HG03354 (cell line): ENCODE results near the gene MED22.
"Not testable (repeated sequence)": the region's sequence is repeated elsewhere in the genome, so short reads cannot be mapped to it uniquely, and the experiment has no call there.

Experiments
- ATAC-seq: cut with Tn5 transposase; IDR thresholded peaks from one replicate; pipeline ENCODE4 v1.9.1; 2021; ENCODE audit warnings: mild to moderate bottlenecking; ENCODE audit not compliant: unreplicated experiment, poor library complexity, severe bottlenecking

MED22 gene

DNA sequence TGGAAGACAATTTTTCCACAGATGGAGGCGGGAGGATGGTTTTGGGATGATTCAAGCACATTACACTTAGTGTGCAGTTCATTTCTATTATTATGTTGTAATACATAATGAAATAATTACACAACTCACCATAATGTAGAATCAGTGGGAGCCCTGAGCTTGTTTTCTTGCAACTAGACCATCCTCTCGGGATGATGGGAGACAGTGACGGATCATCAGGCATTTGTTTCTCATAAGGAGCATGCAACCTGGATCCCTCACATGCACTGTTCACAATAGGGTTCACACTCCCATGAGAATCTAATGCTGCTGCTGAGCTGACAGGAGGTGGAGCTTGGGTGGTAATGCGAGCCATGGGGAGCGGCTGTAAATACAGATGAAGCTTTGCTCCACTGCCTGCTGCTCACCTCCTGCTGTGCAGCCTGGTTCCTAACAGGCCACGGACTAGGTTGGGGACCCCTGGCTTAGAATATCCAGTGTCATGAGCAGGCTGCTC, 29.8 kb upstream of the MED22 start:
- ATAC-seq: no peak

GRCh38 chr9:133377280-133377679, 29.3 kb upstream of the MED22 start:
- not testable (repeated sequence) for ATAC-seq

DNA sequence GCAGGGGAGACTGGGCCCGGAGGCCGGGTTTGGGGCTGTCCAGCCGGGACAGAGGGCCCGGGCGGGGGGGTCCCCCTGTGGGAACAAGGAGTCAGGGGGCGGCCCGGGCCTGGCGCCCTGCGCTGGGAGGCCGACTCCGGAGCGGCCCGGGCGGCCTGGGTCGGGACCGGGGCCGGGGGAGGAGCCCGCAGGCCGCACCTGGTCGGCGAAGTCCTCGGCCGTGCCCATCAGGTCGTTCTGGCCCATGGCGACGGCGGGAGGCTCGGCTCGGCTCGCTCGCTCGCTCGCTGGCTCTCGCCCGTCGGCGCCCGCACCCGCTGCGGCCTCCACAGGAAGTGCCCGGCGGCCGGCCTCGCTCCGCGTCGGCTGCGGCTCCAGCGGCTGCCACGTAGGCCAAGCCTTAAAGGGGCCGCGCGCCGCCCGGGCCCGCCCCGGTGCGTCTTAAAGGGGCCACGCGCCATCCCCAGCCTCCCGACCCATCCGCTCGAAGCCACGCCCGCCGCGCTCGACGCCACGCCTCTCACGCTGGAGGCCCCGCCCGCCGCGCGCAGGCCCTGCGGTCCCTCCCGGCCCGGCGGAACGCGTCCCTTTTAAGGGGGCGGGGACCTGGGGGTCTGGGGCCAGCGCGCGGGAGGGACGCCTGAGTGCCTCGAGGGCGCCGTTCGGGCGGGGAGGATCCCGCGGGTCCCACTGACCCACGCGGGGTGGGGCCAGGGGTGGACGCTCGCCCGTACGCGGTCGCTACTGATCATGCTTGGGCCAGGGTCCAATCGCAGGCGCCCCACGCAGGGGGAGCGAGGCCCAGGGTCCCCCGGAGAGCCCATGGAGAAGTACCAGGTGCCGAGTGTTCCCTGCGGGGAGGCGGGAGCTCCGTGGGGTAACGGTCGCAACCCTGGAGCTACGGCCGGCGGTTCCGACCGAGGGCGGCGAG, 28.1 kb upstream of the MED22 start, which contains the start of the genes STKLD1 and SURF4:
Gene STKLD1 (plus strand): TSS at position 643 of the 931 bp plus-strand sequence. CDS start 108 bp downstream, at position 751.
Gene SURF4 (minus strand): TSS at position 337 of the 931 bp plus-strand sequence. CDS start 91 bp downstream, at position 246.
- ATAC-seq: peak; percentile 93

DNA sequence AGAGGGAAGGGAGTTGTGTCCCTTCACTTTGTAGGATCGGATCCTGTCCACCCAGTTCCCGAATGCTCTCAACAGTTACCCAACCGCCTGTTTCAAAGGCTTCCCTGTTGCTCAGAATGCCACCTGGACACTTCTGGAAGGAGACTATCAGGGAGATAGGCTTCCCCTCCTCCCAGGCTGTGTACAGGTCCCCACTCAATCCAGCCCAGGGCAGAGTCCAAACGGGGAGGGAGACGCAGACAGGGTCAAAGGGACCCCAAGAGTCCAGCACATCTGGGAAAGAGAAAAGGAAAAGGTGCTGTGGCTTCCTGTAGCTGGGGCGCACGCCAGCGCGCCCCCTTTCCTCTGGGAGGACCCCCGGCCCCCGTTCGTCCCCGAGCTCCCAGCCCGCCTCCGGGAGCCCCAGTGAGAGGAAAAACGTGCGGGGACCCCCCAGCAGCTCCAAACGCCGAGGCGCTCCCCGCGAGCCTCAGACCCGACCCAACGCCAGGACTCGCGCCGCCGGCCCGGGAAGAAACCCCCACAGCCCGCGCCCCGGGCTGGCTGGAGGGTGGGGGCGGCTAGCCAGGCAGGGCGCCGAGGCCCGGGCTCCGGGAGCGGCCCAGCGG, 27.3 kb upstream of the MED22 start:
- peak; percentile 20 for ATAC-seq

- no peak for ATAC-seq
These were observed 26.7 kb upstream of the MED22 start for GRCh38 chr9:133374612-133375115.

DNA sequence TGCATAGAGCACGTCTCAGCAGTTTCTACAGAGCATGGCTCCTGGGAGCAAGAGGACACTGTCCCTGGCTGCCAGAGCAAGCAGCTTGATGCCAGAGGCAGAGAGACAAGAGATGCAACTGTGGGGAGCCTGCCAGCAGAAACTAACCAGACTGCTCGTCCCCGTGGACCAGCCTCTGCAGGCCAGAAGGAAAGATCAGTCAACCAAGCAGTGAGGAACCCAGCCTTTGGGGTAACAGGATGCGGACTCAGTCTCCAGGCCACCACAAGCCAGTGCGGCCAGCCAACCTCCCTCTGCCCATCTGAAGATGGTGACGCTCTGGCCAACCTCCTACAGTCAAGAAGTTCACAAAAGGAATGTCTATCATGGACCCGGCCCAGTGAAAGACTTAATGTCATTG, 24.2 kb upstream of the MED22 start:
- no peak for ATAC-seq

- no peak for ATAC-seq
These were observed 23.4 kb upstream of the MED22 start for GRCh38 chr9:133371261-133371711.

GRCh38 chr9:133370685-133371084, 22.8 kb upstream of the MED22 start:
- no peak for ATAC-seq

DNA sequence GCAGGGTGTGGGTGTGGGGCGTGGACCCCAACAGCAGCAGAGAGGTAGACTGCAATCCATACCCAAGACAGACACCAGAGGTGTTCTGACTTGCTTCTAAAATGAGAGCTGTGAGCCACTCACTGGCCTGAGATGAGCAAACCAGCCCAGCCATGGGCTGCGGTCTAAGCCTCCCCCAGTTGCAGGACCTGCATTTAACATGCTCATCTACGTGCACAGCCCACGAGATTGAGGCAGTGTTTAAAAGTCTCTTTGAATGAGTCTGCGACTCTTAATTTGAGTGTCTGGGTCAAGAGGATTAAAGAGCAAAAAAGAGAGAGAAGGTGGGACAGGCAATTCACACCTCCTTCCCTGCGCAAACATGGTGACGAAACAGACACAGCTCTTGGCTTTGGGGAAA, 22.0 kb upstream of the MED22 start:
- ATAC-seq: no peak

DNA sequence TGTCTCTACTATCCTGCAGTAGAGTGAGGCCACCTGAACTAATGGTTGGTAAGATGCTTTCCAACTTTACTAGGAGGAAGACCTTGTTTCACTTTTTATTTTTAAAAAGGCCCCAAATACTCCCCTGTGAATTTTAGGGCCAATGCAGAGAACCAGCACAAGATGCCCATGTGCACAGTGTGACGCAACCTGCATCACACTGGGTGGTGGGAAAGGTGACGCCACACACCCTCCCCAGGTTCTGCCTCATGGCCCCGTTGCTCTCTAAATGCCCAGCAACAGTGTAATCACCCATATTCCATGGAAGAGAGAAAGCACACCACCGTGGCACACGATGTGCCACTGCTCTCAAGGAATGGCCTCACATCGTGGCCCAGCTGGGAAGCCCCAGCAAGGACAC, 21.5 kb upstream of the MED22 start:
- ATAC-seq: no peak

DNA sequence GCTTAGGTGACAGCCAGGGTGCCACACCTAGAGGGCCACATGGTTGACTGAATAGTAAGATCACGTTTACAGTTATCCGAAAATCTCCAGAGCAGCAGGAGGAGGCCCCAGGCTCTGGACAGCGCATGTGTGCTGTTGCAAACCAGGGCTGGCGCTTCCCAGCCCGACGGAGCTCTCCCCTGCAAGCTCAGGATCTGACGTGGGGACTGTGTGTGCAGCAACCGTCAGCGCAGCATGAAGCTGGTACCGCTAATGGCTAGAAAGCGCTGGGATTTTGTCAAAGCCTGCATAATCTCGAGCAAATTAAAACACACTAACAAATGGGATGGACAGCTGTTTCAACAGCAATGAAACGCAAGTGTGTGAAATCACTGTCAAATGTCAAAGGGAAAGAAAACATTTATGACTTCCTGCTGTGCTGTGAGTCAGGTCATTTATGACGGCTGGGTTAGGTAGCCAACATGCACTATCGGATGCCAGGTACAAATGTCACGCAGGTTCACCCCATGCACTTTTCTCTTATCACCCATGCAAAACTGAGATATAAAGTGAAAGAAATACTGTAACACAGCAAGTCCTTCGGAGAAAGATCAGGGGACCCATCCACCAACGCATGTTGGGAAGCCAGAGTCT, 20.4 kb upstream of the MED22 start:
- no peak for ATAC-seq

- ATAC-seq: no peak
These were observed 19.8 kb upstream of the MED22 start for GRCh38 chr9:133367778-133368177.

DNA sequence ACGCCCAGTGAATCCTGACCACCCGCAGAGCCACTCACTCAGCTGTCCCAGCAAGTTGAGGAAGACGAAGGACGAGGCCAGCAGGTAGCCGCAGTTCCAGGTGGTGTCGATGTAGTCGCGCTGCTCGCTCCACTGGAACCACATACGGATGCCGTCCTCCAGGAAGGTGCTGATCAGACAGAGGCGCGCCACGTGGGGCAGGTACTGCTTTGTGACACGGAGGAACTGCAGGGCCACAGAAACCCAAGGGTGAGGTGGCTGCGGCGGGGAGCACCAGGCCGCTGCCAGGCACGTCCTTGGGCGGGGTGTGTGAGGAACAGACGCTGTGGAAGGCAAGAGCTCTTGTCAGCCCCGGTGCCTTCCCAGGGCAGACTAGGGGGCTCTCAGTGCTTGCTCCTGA, 19.3 kb upstream of the MED22 start:
- no peak for ATAC-seq

DNA sequence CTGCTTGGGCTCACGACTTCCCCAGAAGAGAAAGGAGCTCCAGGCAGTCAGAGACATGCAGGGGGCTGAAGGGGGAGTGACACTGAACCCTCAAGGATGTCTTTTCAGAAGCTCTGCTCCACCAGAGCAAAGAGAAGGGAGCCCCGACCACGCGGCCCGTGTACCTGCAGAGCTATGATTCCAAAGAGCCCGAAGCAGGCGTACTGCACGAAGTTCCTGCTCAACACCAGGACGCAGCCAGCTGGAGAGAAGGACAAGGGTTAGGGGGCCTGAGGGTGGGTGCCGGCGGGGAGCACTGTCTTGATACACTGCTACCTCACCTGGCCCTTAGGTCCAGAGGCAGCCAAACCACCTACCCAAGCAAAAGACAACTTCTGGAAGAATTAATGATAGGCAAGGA, 18.5 kb upstream of the MED22 start:
- ATAC-seq: no peak

GRCh38 chr9:133362359-133363044, 14.6 kb upstream of the MED22 start:
- ATAC-seq: no peak

DNA sequence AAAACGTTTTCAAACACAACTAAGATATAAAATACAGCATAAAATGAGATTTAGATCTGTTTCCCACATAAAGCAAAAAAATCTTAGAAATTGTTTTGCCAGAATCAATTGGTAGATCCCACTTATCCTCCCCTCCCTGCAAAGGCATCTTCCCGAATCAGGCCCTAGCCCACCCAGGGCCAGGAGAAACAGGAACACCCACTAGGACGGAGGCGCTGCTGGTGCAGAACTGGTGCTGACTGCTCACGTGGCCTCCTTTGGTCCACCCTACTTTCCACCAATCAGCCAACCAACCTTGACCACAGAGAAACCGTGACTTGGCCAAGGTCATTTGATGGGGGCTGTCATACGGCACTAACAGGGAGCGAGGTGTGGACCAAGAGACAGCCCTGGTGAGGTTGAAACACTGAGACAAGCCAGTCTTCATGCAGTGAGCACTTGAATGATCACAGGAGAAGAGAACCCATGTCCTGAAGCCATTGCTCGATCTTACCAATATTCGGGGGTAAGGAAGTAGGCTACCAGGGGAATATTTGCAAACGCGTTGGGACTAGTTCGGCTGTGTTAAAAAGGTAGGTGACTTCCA, 13.7 kb upstream of the MED22 start:
- ATAC-seq: no peak

DNA sequence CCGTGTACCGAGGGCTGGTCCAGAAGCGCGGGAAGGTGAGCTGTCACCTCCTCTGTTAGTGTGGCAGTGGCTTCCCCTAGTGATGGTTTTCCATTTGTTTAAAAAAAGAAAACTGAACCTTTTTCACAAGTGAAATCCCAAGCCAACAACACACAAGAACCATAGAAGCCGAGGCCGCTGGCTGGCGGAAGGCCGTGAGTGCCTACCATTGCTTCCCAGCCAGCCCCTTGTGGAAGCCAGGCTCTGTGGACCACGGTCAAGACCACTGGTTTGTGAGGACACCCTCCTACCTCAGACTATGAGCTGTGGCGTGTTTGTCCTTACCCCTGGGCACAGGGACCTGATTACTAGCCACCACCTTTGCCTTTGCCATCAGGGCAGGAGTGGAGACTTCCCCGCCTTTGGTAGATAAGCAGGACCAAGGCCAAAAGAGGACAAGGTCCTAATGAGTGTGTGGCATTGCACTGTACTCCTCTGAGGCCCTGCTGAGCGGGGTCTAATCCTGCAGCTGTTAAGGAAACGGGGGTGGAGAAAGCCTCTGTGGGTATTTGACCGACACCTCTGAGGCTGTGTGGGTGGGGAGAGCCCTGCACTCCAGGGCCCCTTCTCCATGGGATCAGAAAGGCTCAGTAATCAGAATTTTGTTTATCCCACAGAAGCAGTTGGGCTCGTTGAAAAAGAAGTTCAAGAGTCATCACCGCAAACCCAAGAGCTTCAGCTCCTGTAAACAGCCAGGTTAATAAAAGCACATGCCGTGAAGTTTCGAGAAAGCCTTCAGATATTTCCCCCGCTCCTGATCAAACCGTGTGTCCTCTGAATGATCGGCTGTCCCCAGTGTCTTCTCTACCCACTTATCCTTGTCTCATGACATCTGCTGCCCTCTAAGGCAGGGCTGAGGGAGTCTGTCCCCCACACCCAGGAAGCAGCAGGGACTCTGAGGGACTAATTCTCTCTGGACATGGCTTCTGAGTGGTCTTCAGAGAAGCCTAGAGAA, 12.8 kb upstream of the MED22 start:
- no peak for ATAC-seq
